ENCODE data around the gene LIG3.

DNA sequence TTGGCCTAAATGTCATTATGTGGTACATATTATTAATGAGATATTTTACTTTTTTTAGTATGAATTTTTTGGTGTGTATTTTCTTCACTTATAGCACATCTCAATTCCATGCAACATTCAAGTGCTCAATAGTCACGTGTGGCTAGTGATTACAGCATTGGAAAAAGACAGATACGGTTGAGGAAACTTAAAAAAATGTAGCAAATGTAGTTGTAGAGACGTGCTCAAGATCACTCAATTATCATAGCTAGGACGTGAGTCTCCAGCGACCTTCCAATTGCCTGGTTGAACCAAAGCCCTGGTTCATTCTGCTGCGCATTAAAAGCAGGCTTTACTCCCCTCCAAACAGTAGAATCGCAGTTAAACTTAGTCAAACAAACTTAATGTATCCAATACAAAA lies 1.2 kb upstream of the LIG3 start:
- TF ChIP-seq, protein P1, sequence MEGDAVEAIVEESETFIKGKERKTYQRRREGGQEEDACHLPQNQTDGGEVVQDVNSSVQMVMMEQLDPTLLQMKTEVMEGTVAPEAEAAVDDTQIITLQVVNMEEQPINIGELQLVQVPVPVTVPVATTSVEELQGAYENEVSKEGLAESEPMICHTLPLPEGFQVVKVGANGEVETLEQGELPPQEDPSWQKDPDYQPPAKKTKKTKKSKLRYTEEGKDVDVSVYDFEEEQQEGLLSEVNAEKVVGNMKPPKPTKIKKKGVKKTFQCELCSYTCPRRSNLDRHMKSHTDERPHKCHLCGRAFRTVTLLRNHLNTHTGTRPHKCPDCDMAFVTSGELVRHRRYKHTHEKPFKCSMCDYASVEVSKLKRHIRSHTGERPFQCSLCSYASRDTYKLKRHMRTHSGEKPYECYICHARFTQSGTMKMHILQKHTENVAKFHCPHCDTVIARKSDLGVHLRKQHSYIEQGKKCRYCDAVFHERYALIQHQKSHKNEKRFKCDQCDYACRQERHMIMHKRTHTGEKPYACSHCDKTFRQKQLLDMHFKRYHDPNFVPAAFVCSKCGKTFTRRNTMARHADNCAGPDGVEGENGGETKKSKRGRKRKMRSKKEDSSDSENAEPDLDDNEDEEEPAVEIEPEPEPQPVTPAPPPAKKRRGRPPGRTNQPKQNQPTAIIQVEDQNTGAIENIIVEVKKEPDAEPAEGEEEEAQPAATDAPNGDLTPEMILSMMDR (IDR thresholded peaks at IDR 0.05; ENCODE audit: borderline replicate concordance, extremely low read depth, low read length, poor library complexity, severe bottlenecking): no peak
- no peak for TF ChIP-seq EZH2 (IDR thresholded peaks at IDR 0.05; ENCODE audit: borderline replicate concordance, low read depth, low read length, severe bottlenecking)
